C4-2B (cell line): ENCODE results near the gene RRAGC.

Source experiments
- CTCF ChIP-seq: fragments of 450-650 bp; conservative IDR thresholded peaks from 2 replicates; pipeline ENCODE4 v1.5.1; 2017; ENCODE audit warnings: mild to moderate bottlenecking
- ZFX ChIP-seq: fragments of 450-650 bp; IDR thresholded peaks from 2 replicates; pipeline ENCODE4 v1.6.1; 2017

GRCh38 chr1:38826262-38826661, 33.3 kb downstream of the RRAGC start:
- TF ChIP-seq CTCF = no peak
- TF ChIP-seq ZFX = no peak
